Activated T-cell treated with anti-CD3 and anti-CD28 coated beads, Interleukin-2, amount 50 U/mL, for 1 hour (primary cell): ENCODE results near the gene ANKRD44.
"Not testable (repeated sequence)": the region's sequence is repeated elsewhere in the genome, so short reads cannot be mapped to it uniquely, and the experiment has no call there.

Experiments
- DNase-seq: peaks from one replicate; pipeline ENCODE4 v3.0.0-alpha.2; 2020

Gene ANKRD44

GRCh38 chr2:197071213-197071612 lies 239.4 kb downstream of the ANKRD44 start:
- no peak for DNase-seq

GRCh38 chr2:197069958-197070357 lies 240.6 kb downstream of the ANKRD44 start:
- no peak for DNase-seq

GRCh38 chr2:197062574-197062973 lies 248.0 kb downstream of the ANKRD44 start:
- not testable (repeated sequence) for DNase-seq

DNA sequence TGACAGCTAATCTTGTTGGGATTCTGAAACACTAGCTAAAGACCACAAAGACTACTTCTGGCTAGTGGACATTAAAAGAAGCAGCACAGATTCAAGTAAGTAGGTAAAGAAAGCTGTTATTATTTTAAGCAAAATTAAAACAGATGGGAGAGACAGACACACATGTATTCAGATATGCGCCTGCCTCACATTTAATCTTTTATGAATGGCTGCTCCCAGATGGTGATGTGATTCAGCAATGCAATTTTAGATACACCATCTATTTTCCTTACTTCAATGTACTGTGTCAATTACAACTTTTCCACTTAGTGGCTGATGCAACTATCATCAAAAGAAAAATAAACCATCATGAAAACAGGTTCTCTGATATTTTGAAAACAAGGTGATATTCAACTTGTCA lies 251.1 kb downstream of the ANKRD44 start:
- no peak for DNase-seq

- DNase-seq, result no peak
Measured at GRCh38 chr2:197058777-197059300, 251.7 kb downstream of the ANKRD44 start.

- no peak for DNase-seq
Measured at GRCh38 chr2:197057959-197058358, 252.6 kb downstream of the ANKRD44 start.

- no peak for DNase-seq
Measured at GRCh38 chr2:197055045-197055444, 255.5 kb downstream of the ANKRD44 start.

GRCh38 chr2:197054437-197054836 lies 256.1 kb downstream of the ANKRD44 start:
- no peak for DNase-seq

- DNase-seq, result no peak
Measured at GRCh38 chr2:197052356-197052755, 258.2 kb downstream of the ANKRD44 start.

GRCh38 chr2:197045115-197045514 lies 265.5 kb downstream of the ANKRD44 start:
- DNase-seq, result no peak

GRCh38 chr2:197042739-197043196 lies 267.8 kb downstream of the ANKRD44 start:
- DNase-seq, result no peak

DNA sequence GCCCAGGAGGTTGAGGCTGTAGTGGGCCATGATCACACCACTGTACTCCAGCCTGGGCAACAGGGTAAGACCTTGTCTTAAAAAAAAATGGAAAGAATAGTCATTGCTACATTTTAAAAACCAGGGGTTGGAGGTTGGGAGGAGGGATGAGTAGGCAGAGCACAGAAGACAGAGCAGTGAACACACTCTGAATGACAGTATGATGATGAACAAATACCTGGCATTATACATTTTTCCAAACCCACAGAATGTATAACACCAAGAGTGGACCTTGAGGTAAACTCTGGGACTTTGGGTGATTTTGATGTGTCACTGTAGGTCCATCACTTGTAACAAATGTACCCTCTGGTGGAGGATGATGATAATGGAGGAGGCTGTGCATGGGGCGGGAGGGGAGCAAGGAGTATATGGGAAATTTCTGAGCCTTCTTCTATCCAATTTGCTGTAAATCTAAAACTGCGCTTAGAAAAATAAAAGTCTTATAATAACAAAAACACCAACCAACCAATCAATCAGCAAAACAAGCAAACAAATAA lies 272.6 kb downstream of the ANKRD44 start:
- no peak for DNase-seq

GRCh38 chr2:197035002-197035401 lies 275.6 kb downstream of the ANKRD44 start:
- no peak for DNase-seq

DNA sequence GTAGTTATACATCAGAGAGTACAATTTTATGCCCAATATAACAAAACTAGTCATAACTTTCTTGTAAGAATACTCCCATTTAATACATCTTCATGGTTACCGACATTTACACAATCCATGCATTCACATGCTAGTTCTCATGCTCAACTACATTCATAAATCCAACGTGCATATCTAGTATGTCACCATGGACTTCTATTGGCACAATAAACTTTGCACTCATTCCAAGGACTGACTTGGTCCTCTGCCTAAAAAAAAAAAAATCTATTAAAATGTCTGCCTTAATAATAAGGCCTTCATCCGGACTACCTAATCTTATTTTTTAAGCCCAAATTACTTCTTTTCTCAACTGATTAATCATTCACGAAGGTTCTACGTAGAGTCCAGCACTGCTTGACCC lies 276.3 kb downstream of the ANKRD44 start:
- no peak for DNase-seq

DNA sequence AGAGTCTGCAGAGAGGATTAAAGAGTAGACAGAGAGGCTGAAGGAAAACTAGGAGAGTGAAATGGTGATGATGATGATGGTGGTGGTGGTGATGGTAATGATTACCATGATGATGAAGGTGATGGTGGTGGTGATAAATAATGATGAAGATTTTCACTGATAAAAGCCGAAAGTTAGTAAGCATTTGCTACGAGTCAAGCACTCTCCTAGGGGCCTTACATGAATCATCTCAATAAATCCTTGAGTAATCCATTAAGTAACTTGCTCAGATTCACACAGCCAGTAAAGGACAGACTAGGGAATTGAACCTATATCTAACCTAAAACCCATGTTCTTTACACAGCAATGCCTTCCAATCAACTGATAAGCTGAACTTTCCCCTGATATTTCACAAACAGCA lies 277.4 kb downstream of the ANKRD44 start:
- DNase-seq, result no peak

DNA sequence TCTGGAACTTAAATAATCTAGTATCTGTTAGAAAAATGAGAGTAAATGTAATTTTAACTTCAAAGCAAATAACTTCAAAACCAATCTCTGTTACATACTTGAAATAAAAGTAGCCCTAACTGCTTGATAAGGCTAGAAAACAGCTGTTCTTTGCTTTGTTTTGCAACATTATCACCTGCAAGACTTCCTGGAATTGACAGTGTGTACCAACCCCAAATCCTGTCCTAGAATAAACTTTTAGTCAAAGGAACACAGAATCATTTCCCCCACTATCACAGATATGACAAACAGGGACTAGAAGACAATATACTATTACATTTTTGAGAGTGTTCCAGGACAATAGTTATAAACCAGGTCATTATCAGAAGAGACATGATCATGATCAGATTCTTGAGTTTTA lies 278.8 kb downstream of the ANKRD44 start:
- no peak for DNase-seq

DNA sequence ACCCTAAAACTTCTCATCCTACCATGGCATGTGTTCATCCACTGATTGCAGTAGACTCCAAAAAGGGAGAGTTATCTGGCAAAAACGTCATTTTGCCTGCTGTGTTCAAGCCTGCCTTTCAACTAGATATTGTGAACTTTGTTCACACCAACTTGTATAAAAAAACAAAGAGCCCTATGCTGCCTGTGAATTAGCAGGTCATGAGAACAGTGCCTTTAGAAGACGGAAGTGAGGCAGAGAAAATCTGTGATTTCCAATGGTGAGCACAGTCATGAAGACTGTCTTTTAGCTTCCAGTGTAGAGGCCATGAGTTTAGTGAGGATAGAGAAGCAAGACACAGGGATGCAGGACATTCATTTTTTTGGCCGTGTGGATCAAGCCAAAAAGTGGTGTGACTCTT lies 280.5 kb downstream of the ANKRD44 start:
- no peak for DNase-seq

DNA sequence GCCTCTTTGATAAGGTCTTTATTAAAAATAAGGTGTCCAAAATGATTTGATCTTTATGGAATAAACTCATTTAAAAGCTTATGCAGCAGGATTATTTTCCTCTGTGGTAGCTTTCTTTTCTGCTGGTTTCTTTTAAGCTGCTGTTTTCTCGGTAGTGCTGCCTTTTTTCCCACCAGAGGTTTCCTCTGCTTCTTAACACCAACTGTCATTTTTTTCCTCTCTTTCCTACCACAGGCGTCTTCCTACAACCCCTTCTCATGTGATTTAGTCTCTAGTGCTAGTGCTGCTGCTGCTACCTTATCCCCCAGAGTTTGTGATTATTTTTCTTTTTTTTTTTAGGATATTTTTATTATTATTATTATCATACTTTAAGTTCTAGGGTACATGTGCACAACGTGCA lies 281.9 kb downstream of the ANKRD44 start:
- no peak for DNase-seq

DNA sequence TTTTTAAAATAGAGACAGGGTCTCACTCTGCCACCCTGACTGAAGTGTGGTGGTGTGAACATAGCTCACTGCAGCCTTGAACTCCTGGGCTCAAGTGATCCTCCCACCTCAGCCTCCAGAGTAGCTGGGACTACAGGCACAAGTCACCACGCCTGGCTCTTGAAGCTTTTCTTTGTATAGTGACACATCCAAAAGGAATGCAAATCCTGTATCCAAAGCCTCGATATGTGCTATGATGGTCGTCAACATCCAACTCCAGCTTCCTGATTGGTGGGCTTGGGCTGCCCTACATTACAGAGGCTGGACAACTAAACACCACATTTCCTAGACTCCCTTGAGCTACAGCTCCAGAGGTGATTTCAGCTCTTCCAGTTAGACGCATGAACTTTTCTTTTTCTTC lies 282.4 kb downstream of the ANKRD44 start:
- DNase-seq, result no peak

GRCh38 chr2:197024206-197024605 lies 286.4 kb downstream of the ANKRD44 start:
- DNase-seq, result no peak

GRCh38 chr2:197020921-197021320 lies 289.7 kb downstream of the ANKRD44 start:
- DNase-seq, result not testable (repeated sequence)

- no peak for DNase-seq
Measured at GRCh38 chr2:197013098-197013497, 297.5 kb downstream of the ANKRD44 start.

GRCh38 chr2:197011801-197012641 lies 298.6 kb downstream of the ANKRD44 start:
- no peak for DNase-seq

DNA sequence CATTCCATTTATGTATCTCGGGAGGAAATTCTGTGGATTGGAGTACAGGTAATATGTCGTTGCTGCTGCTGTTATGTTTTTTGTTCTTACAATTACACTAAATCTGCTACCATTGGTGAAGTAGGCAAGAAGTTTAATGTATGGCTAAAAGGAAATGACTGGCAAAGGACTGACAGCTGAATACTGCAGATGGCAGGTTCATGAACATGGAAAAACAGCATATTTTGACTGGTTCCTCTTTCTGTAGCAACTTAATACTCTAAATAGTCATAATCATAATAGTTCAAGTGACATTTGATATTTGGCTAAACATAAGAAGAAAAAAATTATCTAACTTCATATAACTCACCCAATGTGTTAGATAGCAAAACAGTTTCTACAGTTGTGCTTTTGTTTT lies 299.6 kb downstream of the ANKRD44 start:
- no peak for DNase-seq
